PC-3 (cell line): ENCODE data around the gene PDE2A. TPM values are rescaled to one million over a fixed set of nuclear protein-coding genes. Genes with fewer than 3 reads are reported as not detected.

Experiments used
- ATAC-seq: fragments of 200-7000 bp; cut with Tn5 transposase; 2 replicates; pipeline ENCODE4 v1.9.1; 2020; ENCODE audit warnings: mild to moderate bottlenecking, moderate library complexity
- BruUV-seq: library from RNA; stranded (reverse); fragments of 400-500 nt; replicated peaks from 2 replicates; lab custom pipeline; 2021; lab: Mats Ljungman, UMichigan
- CTCF ChIA-PET: fragments of 300-600 bp; sonication (Branson Sonifier 250); formaldehyde crosslinking; loops from one replicate; lab custom pipeline; 2022; ENCODE audit warnings: antibody characterized with exemption; lab: Charles Lee
- POLR2A ChIA-PET: fragments of 300-600 bp; sonication (Branson Sonifier 250); formaldehyde crosslinking; loops from one replicate; lab custom pipeline; 2022; ENCODE audit warnings: antibody characterized with exemption; ENCODE audit not compliant: unreplicated experiment; lab: Charles Lee
- DNase-seq: peaks from one replicate; pipeline ENCODE4 v3.0.0-alpha.2; 2015
- H2AFZ ChIP-seq: fragments of 300-600 bp; sonication (generic); 2 replicates; pipeline ENCODE4 v1.6.0; 2016; ENCODE audit warnings: antibody characterized with exemption, low read length
- H3F3A ChIP-seq: fragments of 300-600 bp; sonication (generic); one replicate; pipeline ENCODE4 v1.6.0; 2017; ENCODE audit warnings: antibody characterized with exemption, low read length, control low read depth, mild to moderate bottlenecking; ENCODE audit not compliant: unreplicated experiment
- H3K27ac ChIP-seq: fragments of 300-600 bp; sonication (generic); 2 replicates; pipeline ENCODE4 v1.5.1; 2016; ENCODE audit warnings: mild to moderate bottlenecking, low read length
- H3K27me3 ChIP-seq: fragments of 300-600 bp; sonication (generic); 2 replicates; pipeline ENCODE4 v1.6.1; 2016; ENCODE audit warnings: low read length, mixed read lengths
- H3K36me3 ChIP-seq: fragments of 300-600 bp; sonication (generic); 2 replicates; pipeline ENCODE4 v1.6.1; 2016; ENCODE audit warnings: low read depth, mixed run types, low read length, mixed read lengths
- H3K4me1 ChIP-seq: fragments of 300-600 bp; sonication (generic); 2 replicates; pipeline ENCODE4 v1.5.1; 2016; ENCODE audit warnings: low read length; ENCODE audit not compliant: insufficient read depth
- H3K4me2 ChIP-seq: fragments of 300-600 bp; sonication (generic); 2 replicates; pipeline ENCODE4 v1.6.0; 2016; ENCODE audit warnings: low read length
- H3K4me3 ChIP-seq: fragments of 300-600 bp; sonication (generic); 2 replicates; pipeline ENCODE4 v1.5.1; 2016; ENCODE audit warnings: mild to moderate bottlenecking, low read length, mixed read lengths
- H3K79me2 ChIP-seq: fragments of 300-600 bp; sonication (generic); 2 replicates; pipeline ENCODE4 v1.6.1; 2017; ENCODE audit warnings: low read length, mixed read lengths
- H3K9ac ChIP-seq: fragments of 300-600 bp; sonication (generic); 2 replicates; pipeline ENCODE4 v1.6.0; 2016; ENCODE audit warnings: mild to moderate bottlenecking, low read length
- H3K9me2 ChIP-seq: fragments of 300-600 bp; sonication (generic); replicated peaks from 2 replicates; pipeline ENCODE4 v1.6.1; 2016; ENCODE audit warnings: mixed run types, low read length, mixed read lengths
- H3K9me3 ChIP-seq: fragments of 300-600 bp; sonication (generic); 2 replicates; pipeline ENCODE4 v1.6.1; 2016; ENCODE audit warnings: low read length, mixed read lengths
- H4K20me1 ChIP-seq: fragments of 300-600 bp; sonication (generic); 2 replicates; pipeline ENCODE4 v1.6.1; 2016; ENCODE audit warnings: low read length, mixed read lengths
- CTCF ChIP-seq: fragments of 300-600 bp; sonication (generic); conservative IDR thresholded peaks from 2 replicates; pipeline ENCODE4 v1.5.1; 2017; ENCODE audit warnings: antibody characterized with exemption, low read depth, mild to moderate bottlenecking, low read length
- EZH2 ChIP-seq: fragments of 300-600 bp; sonication (generic); IDR thresholded peaks from one replicate; pipeline ENCODE4 v1.6.1; 2017; ENCODE audit warnings: antibody characterized with exemption, mild to moderate bottlenecking, low read length; ENCODE audit not compliant: unreplicated experiment
- EZH2phosphoT487 ChIP-seq: fragments of 300-600 bp; sonication (generic); IDR thresholded peaks from 2 replicates; pipeline ENCODE4 v1.6.1; 2018; ENCODE audit warnings: mild to moderate bottlenecking, antibody characterized with exemption, low read length, borderline replicate concordance
- intact Hi-C: fragments of 100-400 bp; cut with micrococcal nuclease; formaldehyde crosslinking; loops from 2 replicates; pipeline ENCODE4 v1.9.0; 2023
- total RNA-seq: library from RNA; depleted of rRNA; stranded (reverse); fragments of >200 nt; gene quantifications from 2 replicates; pipeline ENCODE4 v1.2.3, GENCODE V29; 2014

Gene PDE2A
- total RNA-seq, 1 experiment from 2014 or later, result 2.6 TPM

DNA sequence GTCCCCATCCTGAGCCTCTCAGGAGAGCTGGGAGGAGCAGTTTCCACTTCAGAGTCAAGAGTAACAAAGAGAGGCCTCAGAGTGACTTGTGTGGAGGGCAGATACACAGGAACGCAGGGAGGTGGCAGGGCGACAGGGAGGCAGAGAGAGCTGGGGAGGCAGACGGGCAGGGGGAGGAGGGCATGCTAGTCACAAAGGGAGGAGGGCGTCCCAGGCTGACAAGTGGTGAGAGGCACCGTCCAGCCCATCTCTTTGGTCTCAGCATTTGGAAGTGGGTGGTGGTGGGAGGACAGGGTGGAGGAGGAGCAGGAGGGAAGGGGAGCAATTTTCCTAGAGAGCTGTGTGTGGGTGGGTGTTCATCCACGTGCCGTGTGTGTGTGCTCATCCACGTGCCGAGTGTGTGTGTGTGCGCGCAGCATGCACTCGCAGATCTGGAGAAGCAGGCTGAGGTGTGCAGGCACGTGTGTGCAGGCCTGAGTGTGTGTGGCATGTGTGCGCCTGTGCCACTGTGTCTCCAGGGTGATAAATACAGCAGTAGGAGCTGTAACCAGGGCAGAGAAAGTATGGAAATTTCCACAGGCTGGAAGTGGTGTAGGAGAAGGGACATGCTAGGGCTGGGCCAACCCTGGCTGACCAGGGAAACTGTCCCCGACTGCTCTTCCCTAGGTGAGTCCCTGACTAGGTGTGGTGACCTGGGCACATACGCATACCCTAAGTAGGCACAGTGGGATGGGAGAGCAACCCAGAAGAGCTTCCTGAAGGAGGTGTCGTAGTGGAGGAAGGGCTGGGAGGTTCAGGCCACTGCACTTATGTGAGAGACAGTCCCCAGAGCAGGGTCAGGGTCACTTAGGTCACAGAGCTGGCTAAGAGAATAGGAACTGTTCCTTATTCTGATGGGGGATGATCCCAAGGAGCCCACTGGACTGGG is 7.3 kb upstream of the PDE2A start:
- H3K9ac ChIP-seq, result no peak overlapping the region
- no peak for ATAC-seq
- no peak overlapping the region for H2AFZ ChIP-seq
- no peaks in the 10 kb centered on the region; the same call in 1 of the 2 replicates for H3K36me3 ChIP-seq
- TF ChIP-seq EZH2 (no peak), CTCF (no peak), EZH2phosphoT487 (no peak)
- no peaks in the 10 kb centered on the region for H3K9me3 ChIP-seq
- H3F3A ChIP-seq, result no peaks in the 10 kb centered on the region
- no peak overlapping the region for H3K4me2 ChIP-seq
- no peak for DNase-seq
- no peak overlapping the region for H3K4me3 ChIP-seq
- no peaks in the 10 kb centered on the region for H4K20me1 ChIP-seq
- intact Hi-C loops, result loop anchor here (2.0 to 5.0 kb wide), 2 partner anchors 97 to 209 kb away; no protein-coding TSS in a partner anchor
- H3K9me2 ChIP-seq, result no peaks in the 10 kb centered on the region
- POLR2A ChIA-PET, result no interaction called here
- no peak overlapping the region for H3K27ac ChIP-seq
- no peaks in the 10 kb centered on the region; the same call in 1 of the 2 replicates for H3K4me1 ChIP-seq
- H3K27me3 ChIP-seq, result peaks cover 24% of the 10 kb centered on the region
- CTCF ChIA-PET, result interaction anchor here (0.6 kb wide), 1 partner anchor 134 kb away, joined by 3 read pairs; no protein-coding TSS in a partner anchor
- BruUV-seq, result no TSS peak
- no peaks in the 10 kb centered on the region for H3K79me2 ChIP-seq

DNA sequence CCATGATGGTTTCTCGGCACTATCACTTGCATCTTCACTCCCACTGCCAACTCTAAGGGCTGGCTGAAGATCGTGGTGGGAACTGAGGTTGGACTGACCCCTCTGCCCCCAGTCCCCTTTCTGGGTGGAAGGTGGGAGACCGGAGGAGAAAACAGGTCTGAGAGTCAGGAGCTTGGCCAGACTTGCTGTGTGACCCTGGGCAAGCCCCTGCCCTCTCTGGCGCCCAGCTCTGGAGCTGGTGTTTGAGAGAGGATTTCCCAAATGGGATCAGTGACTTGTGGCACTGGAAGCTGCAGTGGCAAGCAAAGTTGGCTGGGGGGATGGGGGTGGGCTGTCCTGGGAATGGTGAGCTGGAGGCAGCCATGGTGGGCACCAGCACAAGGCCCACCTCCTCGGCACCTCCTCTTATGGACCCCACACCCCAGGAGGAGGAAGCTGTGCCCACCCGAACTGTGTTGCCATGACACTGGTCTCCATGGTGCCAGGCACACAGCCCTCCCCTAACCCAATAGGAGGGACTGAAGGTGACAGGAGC is 6.5 kb upstream of the PDE2A start:
- peaks cover 32% of the 10 kb centered on the region for H3K27me3 ChIP-seq
- no peak overlapping the region for H3K4me2 ChIP-seq
- no peaks in the 10 kb centered on the region for H3K9me3 ChIP-seq
- H2AFZ ChIP-seq, result no peak overlapping the region
- CTCF ChIA-PET, result interaction anchor here (0.6 kb wide), 1 partner anchor 86 kb away, joined by 3 read pairs; no protein-coding TSS in a partner anchor
- ATAC-seq (no peak), DNase-seq (no peak)
- H3K36me3 ChIP-seq, result no peaks in the 10 kb centered on the region; the same call in 1 of the 2 replicates
- H3K79me2 ChIP-seq, result no peaks in the 10 kb centered on the region
- no peak overlapping the region for H3K9ac ChIP-seq
- H3K4me3 ChIP-seq, result no peak overlapping the region
- intact Hi-C loops, result loop anchor here (2.0 to 5.0 kb wide), 2 partner anchors 96 to 208 kb away; no protein-coding TSS in a partner anchor
- TF ChIP-seq EZH2phosphoT487 (no peak), CTCF (no peak), EZH2 (no peak)
- no TSS peak for BruUV-seq
- no peaks in the 10 kb centered on the region for H4K20me1 ChIP-seq
- no peak overlapping the region for H3K27ac ChIP-seq
- H3K4me1 ChIP-seq, result no peaks in the 10 kb centered on the region; the same call in 1 of the 2 replicates
- H3F3A ChIP-seq, result no peaks in the 10 kb centered on the region
- H3K9me2 ChIP-seq, result no peaks in the 10 kb centered on the region
- POLR2A ChIA-PET, result no interaction called here
